Chondrocyte (in vitro differentiated cells): ENCODE data around the gene NRDE2. TPM values are rescaled to one million over a fixed set of nuclear protein-coding genes. Genes with fewer than 3 reads are reported as not detected.

Experiments used
- DNase-seq: peaks from one replicate; pipeline ENCODE4 v3.0.0; 2021; ENCODE audit warnings: mixed read lengths, low spot score
- H3K27ac Mint-ChIP-seq: one replicate; pipeline ENCODE4 v1.8.0; 2021; ENCODE audit warnings: mild to moderate bottlenecking, moderate library complexity, mixed read lengths; ENCODE audit not compliant: unreplicated experiment
- H3K27me3 Mint-ChIP-seq: 2 replicates; pipeline ENCODE4 v1.8.0; 2021; ENCODE audit warnings: low read depth, mixed read lengths
- H3K36me3 Mint-ChIP-seq: 2 replicates; pipeline ENCODE4 v1.8.0; 2021; ENCODE audit warnings: low read depth, mixed read lengths
- H3K4me1 Mint-ChIP-seq: 2 replicates; pipeline ENCODE4 v1.8.0; 2021; ENCODE audit warnings: low read depth, mild to moderate bottlenecking, mixed read lengths
- H3K4me3 Mint-ChIP-seq: one replicate; pipeline ENCODE4 v1.8.0; 2021; ENCODE audit warnings: mild to moderate bottlenecking, moderate library complexity, mixed read lengths; ENCODE audit not compliant: unreplicated experiment
- H3K9me3 Mint-ChIP-seq: 2 replicates; pipeline ENCODE4 v1.8.0; 2021; ENCODE audit warnings: low read depth, mixed read lengths
- CTCF ChIP-seq: fragments of 200-600 bp; sonication (generic); IDR thresholded peaks from 2 replicates; pipeline ENCODE4 v1.5.0; 2021; ENCODE audit warnings: antibody characterized with exemption, mild to moderate bottlenecking, moderate library complexity
- total RNA-seq: library from RNA; stranded (reverse); gene quantifications from 3 replicates; pipeline ENCODE4 v1.2.1, GENCODE V29; 2021

NRDE2 gene
- total RNA-seq, 1 donor from 2014 or later, result 16.1 TPM

- H3K9me3 Mint-ChIP-seq, result peaks cover 2% of the 10 kb centered on the region
- H3K36me3 Mint-ChIP-seq, result no peaks in the 10 kb centered on the region
- H3K4me3 Mint-ChIP-seq, result peak overlapping the region; percentile 84
- peaks cover 21% of the 10 kb centered on the region for H3K4me1 Mint-ChIP-seq
- DNase-seq, result no peak
- H3K27ac Mint-ChIP-seq, result peak overlapping the region; percentile 90
- no peak for TF ChIP-seq CTCF
- peaks cover 14% of the 10 kb centered on the region for H3K27me3 Mint-ChIP-seq
Observed at GRCh38 chr14:90330203-90331196, 1.2 kb downstream of the NRDE2 start.

GRCh38 chr14:90321891-90322290, 9.8 kb downstream of the NRDE2 start:
- DNase-seq, result no peak
- no peak for TF ChIP-seq CTCF
- Mint-ChIP-seq H3K9me3 (peaks cover 10% of the 10 kb centered on the region), H3K36me3 (peaks cover 12% of the 10 kb centered on the region), H3K4me1 (peaks cover 23% of the 10 kb centered on the region), H3K27me3 (no peaks in the 10 kb centered on the region), H3K4me3 (no peak overlapping the region), H3K27ac (no peak overlapping the region)

GRCh38 chr14:90319634-90320541, 11.9 kb downstream of the NRDE2 start:
- Mint-ChIP-seq H3K36me3 (peaks cover 23% of the 10 kb centered on the region), H3K4me1 (peaks cover 13% of the 10 kb centered on the region), H3K27ac (no peak overlapping the region), H3K9me3 (peaks cover 10% of the 10 kb centered on the region), H3K4me3 (no peak overlapping the region), H3K27me3 (no peaks in the 10 kb centered on the region)
- no peak for TF ChIP-seq CTCF
- no peak for DNase-seq

- H3K4me3 Mint-ChIP-seq, result no peak overlapping the region
- TF ChIP-seq CTCF, result no peak
- peaks cover 10% of the 10 kb centered on the region for H3K9me3 Mint-ChIP-seq
- no peaks in the 10 kb centered on the region for H3K27me3 Mint-ChIP-seq
- H3K4me1 Mint-ChIP-seq, result peaks cover 10% of the 10 kb centered on the region
- no peak for DNase-seq
- H3K36me3 Mint-ChIP-seq, result peaks cover 22% of the 10 kb centered on the region
- H3K27ac Mint-ChIP-seq, result no peak overlapping the region
Observed at GRCh38 chr14:90319173-90319572, 12.6 kb downstream of the NRDE2 start.

- Mint-ChIP-seq H3K9me3 (peaks cover 10% of the 10 kb centered on the region), H3K27ac (no peak overlapping the region), H3K4me3 (no peak overlapping the region), H3K4me1 (peaks cover 10% of the 10 kb centered on the region), H3K27me3 (no peaks in the 10 kb centered on the region), H3K36me3 (peaks cover 24% of the 10 kb centered on the region)
- DNase-seq, result no peak
- TF ChIP-seq CTCF, result no peak
Observed at GRCh38 chr14:90318016-90318415, 13.7 kb downstream of the NRDE2 start.
